Esophagus squamous epithelium (tissue), 4 donors: ENCODE measurements around the gene APOL1.

ENCODE experiments used
- POLR2A ChIP-seq, 4 donors: fragments of 450-650 bp; IDR thresholded peaks; one replicate each; pipeline ENCODE4 v1.6.1; 2017; ENCODE audit warnings: antibody characterized with exemption in 4 of 4, mild to moderate bottlenecking in 4 of 4, moderate library complexity in 3 of 4
- TF ChIP-seq, protein P1 (sequence below), 6 experiments: fragments of 450-650 bp in 4 of 6; fragments of 200-600 bp in 2 of 6; sonication (generic) in 2 of 6; IDR thresholded peaks; one replicate each; pipeline ENCODE4 v1.5.1; 2016 to 2019; ENCODE audit warnings: antibody characterized with exemption in 6 of 6, mild to moderate bottlenecking in 4 of 6, moderate library complexity in 4 of 6

DNA sequence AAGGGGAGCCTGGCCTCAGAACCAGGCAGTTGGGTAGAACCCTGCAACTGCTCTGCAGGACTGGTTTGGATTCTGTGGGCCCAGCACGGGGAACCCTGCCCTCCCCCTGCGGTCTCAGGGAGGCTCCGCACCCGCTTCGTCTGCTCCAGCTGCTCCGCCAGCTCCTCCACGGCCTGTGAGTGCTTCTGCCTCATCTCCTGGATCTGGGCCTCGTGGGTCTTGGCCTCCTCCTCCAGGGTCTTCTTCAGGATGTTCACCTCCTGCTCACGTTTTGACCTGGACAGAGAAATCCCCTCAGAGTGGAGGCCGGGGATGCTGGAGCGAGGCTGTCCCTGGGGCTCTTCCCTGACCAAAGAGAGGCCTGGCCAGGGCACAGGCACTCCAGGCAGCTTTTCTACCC, 41.9 kb downstream of the APOL1 start:
- TF ChIP-seq POLR2A (IDR thresholded peaks at IDR 0.05), result no peak
- TF ChIP-seq, protein P1, sequence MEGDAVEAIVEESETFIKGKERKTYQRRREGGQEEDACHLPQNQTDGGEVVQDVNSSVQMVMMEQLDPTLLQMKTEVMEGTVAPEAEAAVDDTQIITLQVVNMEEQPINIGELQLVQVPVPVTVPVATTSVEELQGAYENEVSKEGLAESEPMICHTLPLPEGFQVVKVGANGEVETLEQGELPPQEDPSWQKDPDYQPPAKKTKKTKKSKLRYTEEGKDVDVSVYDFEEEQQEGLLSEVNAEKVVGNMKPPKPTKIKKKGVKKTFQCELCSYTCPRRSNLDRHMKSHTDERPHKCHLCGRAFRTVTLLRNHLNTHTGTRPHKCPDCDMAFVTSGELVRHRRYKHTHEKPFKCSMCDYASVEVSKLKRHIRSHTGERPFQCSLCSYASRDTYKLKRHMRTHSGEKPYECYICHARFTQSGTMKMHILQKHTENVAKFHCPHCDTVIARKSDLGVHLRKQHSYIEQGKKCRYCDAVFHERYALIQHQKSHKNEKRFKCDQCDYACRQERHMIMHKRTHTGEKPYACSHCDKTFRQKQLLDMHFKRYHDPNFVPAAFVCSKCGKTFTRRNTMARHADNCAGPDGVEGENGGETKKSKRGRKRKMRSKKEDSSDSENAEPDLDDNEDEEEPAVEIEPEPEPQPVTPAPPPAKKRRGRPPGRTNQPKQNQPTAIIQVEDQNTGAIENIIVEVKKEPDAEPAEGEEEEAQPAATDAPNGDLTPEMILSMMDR (IDR thresholded peaks at IDR 0.05), result no peak
